Stimulated activated CD8-positive, alpha-beta memory T cell treated with anti-CD3 and anti-CD28 coated beads, Interleukin-15, amount 100 ng/mL, for 24 hours (primary cell): ENCODE results near the gene BDKRB1.
"Not testable (repeated sequence)": the region's sequence is repeated elsewhere in the genome, so short reads cannot be mapped to it uniquely, and the experiment has no call there.

Source experiments
- DNase-seq: peaks from one replicate; pipeline ENCODE4 v3.0.0-alpha.2; 2020; ENCODE audit warnings: low read depth

Gene BDKRB1

DNA sequence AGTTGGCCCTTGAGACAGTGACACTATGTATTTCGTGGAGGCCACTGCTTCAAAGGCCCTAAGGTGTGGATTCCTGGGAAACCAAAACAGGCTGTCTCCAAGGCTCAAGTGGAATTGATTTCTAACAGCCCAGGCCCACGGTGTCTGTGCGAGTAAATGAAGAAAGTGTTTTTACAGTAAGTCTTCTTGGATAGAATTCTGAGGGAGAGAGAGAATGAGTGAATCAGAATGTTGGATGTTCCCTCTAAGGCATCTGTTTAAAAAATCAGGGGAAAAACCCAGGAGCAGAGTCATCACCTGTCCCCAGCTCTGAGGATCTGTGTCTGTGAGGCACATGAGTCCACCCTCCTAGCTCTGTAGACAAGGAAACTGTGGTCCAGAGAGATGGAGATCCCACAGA, 22.3 kb upstream of the BDKRB1 start:
- DNase-seq = no peak

DNA sequence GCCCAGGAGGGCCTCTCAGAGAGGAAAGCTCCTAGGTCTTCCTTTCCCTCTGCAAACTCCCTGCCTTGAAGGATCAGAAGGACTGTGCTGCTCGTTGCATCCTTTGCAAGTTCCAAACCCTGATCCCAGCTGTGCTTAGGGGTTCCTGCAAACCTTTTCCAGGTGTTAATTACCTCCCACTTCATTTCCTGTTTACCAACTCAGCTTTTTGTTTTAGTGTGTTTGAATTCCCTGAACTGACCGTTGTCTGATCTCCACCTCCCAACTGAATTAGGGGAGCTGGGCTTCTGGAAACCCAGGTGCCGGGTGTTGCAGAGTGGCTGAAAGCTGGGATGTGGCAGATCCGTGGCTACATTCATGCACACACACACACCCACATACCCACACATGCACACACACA, 20.6 kb upstream of the BDKRB1 start:
- no peak for DNase-seq

DNA sequence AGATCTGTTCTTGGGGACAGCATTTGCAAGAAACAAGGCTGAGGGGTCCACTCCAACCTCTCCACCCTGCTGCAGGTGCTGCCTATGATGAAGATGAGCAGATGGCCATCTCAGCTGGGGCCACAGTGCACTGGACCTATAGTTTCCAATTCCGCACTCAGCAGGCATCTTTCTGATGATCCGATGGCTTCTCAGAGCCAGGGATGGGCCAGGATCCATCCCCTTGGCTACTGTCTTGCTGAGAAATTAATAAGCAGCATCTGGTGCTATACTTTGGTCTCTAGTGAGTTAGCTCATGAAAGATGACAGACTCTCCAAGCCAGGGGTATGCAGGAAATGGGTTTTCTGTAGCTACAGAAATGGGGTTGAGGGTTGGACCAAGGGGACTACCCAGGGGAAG, 18.4 kb upstream of the BDKRB1 start:
- no peak for DNase-seq

DNA sequence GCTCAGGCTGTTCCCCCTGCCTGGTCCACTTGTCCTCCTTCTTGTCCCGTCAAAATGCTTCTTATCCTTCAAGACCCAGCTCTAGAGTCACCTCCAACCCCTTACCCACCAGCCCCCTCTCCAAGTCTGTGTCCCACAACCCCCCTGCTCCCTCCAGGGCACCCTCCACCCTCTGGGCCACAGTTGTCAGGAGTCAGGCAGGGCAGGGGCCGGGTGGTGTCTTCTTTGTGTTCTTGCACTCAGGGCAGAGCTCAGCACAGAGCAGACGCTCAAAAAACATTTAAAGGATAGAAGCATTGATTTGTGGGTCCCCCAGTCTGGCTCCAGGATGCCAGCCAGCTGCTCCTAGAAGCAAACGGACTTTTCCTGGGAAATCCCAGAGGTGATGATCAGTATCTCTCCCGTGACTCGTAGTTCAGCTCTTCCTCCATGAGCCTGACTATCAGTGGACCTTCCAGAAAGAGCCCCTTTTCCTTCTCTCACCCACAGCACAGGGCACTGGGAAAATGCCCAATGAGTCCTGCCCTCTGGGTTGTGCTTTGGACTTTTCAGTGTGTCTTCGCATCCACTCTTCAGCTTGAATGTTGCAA, 17.2 kb upstream of the BDKRB1 start:
- DNase-seq = no peak

DNA sequence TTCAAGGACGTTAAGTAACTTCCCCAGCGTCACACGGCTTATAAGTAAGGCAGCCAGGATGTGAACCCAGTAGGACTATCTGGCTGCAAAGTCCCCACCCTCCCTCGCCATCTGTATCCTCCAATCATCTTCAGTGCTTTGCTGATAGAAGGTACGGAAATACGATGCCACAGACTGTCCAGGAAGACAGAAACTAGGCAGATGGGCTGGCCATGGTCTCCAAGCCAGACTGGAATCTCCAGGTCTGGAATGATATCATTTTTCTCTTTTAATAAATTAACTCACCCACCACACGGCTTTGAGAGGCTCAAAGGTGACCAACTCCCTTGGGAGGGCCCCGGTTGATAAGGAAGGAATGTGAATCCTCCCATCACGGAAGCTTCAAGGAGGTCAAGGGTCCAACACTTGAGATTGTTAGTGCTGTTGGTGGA, 16.3 kb upstream of the BDKRB1 start:
- DNase-seq = no peak

DNA sequence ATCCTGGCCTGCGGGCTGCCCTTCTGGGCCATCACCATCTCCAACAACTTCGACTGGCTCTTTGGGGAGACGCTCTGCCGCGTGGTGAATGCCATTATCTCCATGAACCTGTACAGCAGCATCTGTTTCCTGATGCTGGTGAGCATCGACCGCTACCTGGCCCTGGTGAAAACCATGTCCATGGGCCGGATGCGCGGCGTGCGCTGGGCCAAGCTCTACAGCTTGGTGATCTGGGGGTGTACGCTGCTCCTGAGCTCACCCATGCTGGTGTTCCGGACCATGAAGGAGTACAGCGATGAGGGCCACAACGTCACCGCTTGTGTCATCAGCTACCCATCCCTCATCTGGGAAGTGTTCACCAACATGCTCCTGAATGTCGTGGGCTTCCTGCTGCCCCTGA, 15.4 kb upstream of the BDKRB1 start:
- DNase-seq = no peak

DNA sequence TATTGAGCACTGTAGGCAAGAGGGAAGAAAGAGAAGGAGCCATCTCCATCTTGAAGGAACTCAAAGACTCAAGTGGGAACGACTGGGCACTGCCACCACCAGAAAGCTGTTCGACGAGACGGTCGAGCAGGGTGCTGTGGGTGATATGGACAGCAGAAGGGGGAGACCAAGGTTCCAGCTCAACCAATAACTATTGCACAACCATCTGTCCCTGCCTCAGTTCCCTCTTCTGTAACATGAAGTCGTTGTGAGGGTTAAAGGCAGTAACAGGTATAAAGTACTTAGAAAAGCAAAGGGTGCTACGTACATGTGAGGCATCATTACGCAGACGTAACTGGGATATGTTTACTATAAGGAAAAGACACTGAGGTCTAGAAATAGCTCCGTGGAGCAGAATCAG, 13.9 kb upstream of the BDKRB1 start:
- no peak for DNase-seq

DNA sequence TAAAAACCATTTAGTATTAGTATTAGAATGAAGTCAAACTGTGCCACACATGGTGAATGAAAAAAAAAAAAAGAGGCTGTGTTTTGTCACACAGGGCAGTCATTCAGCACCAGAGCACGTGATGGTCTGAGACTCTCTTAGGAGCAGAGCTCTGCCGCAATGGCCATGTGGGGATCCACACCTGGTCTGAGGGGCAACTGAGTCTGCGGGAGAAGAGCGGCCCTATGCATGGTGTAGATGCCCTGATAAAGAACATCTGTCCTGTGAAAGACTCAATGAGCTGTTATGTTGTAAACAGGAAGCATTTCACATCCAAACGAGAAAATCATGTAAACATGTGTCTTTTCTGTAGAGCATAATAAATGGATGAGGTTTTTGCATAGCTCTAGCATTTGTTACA, 12.2 kb upstream of the BDKRB1 start:
- DNase-seq = no peak

DNA sequence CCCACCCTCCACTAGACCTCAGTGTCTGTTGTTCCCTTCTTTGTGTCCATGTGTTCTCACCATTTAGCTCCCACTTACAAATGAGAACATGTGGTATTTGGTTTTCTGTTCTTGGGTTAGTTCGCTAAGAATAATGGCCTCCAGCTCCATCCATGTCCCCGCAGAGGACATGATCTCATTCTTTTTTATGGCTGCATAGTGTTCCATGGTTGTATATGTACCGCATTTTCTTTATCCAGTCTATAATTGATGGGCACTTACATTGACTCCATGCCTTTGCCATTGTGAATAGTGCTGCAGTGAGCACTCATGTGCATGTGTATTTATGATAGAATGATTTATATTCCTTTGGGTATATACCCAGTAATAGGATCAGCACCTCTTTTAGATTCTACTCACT, 10.9 kb upstream of the BDKRB1 start:
- DNase-seq = not testable (repeated sequence)

DNA sequence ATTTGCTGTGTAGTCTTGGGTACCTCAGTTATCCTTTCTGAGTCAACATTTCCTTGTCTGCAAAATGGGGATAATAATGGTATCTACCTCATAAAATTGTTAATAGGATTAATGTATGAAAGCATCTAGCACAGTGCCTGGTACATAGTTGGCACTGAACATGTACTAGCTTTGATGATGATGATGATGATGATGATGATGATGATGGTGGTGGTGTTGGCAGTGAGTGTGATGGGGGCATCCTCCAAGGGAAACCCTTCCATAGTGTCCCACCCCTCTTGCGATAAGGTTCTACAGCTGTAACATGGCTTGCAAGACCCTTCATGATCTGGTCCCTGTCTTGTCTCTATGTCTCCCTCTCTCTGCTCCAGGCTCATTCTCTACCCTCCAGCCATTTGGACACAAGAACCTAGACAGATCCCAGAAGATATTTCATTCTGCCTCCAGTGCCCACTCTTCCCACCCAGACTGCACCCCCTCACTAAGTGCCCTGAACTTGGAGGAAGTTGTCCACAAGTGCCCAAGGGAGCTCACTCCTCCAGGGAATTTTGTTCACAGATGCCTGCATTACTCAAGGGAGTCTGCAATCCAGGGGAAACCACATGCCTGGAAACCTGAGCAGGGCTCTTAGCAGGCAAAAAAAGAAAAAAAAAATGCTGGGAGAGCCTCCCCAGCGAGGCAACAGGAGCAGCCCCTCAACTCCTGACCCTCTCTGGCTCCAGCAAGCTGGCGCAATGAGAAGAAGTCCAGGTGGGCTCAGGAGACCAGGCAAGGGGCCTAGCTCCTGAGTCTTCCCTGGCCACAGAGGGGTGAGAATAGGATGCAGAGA, 10.1 kb upstream of the BDKRB1 start:
- DNase-seq = no peak

DNA sequence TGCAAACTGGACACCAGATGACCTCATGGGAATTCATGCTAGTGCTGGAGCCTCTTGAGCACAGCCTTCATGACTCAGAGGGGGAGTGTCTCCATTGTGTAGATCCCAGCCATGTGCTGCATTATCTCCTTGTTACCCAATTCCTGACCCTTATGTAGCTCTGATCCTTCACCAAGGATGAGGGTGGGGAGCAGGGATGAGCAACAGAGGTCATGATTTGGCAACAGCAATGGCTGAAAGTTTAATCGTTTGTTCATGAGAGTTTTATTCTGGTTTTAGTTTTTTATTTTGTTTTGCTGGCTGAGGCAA, 9.5 kb upstream of the BDKRB1 start:
- no peak for DNase-seq

DNA sequence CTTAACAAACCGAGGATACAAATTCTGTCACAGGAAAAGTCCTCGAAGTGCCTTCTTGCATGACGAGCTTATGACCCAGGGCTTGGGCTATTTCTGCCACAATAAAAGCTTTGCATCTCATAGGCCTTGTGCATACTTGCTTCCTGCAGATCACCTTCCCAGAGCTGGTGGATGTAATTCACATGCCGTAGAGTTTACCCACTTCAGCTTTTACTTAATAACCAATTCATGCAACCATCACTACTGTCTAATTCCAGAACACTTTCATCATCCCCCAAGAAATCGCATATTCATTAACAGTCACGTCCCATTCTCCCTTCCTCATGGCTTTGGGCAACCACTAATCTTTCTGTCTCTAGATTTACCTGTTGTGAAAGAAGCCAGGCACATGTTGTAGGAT, 9.0 kb upstream of the BDKRB1 start:
- no peak for DNase-seq

DNA sequence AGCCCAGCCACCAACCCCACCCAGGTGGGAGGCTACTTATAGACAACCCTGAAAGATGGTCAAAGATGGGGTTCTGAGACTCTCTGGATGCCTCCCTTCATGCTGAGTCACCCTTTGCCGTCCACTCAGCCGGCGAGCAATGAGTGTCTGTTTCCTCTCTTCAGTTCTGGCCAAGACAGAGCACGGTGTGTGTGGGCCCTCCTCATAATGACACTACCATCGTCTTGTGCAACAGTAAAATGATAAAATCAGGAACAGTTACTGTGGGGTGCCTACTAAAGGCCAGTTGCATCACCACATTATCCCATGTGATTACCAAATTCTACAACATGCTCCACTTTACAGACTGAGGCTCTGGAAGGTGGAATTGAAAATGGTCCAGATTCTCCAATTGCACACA, 7.0 kb upstream of the BDKRB1 start:
- no peak for DNase-seq

DNA sequence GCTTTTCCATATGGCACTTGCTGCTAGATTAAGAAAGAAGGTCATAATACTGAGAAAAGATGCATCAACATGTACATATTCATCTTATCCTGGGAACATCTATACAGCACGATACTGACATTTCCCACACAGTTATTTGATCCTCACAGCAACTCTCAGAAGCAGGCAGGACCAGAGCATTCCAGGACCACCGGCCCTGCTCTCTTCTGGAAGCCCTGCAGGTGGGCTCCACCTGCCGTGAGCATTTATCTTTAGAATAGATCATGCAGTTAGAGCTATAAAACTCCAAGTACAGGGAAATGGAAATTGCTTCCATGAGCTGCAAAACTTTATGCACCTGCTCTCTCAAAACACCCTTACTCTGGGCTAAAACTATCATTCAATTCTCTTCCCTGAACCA, 5.5 kb upstream of the BDKRB1 start:
- DNase-seq = no peak

DNA sequence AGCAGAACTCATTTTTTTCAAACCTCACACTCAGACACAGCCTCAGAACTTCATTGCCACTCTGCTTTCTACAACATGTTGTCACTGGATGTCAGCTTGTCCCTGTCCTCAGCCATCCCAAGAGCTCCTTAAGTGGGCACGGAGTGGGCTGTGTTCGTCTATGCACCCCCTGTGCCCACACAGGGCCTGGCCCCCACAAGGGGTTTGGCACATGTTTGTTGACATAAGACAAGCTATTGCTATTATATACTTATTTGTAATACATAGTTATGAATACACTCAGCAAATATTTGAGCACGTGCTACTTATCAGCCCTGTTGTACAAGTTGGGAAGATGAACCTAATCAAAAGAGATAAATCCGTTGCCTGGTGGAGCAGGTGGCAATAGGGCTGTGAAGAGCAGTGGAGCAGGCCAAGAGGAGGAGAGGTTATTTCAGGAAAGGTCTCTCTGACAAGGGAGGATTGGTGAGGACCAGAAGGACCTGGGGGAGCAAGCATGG, 4.3 kb upstream of the BDKRB1 start:
- no peak for DNase-seq

DNA sequence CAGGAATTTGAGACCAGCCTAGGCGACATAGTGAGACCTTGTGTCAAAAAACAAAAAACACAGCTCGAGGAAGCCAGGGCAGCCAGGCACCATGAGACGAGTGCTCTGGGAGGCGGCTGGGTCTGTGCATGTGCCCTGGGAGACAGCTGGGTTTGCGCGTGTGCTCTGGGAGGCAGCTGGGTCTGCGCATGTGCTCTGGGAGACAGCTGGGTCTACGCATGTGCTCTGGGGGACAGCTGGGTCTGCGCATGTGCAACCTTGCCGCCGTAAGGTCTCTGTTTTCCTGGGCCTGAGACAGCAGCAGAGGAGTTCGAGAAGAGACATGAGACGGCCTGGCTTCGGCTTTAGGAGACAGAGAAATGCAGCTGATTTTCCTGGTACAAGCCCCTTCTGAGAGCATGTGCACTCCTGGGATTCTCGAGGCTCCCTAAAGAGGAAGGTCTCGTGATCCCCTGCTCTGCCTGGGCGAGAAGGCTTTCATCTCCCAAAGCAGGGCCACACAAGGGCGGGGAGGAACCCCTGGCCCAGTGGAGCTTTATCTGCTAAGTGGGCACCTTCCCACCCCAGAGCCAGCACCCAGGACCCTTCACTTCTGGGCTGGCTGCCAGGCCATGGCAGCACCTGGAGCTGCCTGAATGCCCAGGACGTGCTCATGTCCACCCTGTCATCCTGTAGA, 3.5 kb upstream of the BDKRB1 start:
- DNase-seq = no peak

DNA sequence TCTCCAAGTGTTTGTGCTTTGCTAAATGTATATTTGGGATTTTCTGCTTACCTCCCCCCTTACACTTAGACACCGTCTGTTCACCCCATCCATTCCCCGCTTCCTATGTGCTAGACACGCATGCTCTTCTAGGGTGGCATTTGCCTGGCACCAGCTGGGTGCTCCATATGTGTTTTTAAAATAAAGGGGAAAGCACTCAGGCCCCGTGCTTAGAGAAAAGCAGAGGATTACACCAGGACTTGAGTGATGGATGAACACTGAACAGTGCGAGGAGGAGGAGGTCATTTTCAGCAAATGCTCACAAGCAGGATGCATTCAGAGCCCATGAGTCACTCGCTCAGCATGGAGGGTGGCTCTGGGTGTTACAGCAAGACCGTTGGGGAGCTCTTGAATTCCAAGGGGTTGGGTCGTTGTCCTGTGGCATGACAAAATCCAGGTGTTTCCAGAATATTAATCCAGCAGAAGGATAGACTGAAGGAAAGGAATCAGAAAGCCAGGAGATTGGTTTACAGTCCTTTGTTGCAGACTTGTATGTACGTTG, 2.9 kb upstream of the BDKRB1 start:
- no peak for DNase-seq

DNA sequence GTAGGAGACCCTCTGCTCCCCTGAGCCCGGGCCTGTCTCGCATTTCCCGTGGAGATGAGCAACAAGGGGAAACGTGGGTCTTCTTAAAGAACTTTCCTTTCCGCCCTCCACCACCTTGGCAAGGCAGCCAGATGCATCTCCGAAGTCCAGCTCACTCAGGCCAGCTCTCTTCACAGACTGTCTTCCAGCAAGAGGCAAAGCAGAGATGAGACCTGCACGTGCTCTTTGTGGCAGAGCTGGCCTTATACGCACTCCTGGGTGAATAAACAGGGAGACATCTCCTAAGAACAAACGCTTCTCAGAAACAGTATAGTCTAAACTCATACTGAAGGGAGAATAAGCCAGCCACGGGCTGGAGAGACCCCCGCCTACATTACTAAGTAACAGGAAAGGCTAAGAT, 1.3 kb upstream of the BDKRB1 start:
- DNase-seq = no peak

DNA sequence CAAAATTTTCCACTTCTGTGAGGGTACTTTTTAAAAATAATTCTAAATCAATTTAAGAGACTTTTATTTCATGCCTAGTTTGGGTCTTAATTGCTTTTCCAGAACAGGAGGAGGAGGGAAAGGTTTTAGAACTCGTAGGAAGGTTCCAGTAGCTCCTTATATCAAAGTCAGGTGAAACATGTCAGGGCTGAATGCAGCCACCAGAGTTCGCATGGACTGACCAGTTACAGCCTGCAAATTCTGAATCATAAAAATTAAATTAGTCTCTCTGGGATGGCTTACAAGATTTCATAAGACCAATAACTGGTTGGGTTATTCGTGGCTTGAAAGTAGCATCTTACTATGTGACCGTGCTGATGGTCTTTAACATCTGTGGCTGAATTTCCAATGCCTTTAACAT, 397 bp downstream of the BDKRB1 start:
- DNase-seq = no peak

DNA sequence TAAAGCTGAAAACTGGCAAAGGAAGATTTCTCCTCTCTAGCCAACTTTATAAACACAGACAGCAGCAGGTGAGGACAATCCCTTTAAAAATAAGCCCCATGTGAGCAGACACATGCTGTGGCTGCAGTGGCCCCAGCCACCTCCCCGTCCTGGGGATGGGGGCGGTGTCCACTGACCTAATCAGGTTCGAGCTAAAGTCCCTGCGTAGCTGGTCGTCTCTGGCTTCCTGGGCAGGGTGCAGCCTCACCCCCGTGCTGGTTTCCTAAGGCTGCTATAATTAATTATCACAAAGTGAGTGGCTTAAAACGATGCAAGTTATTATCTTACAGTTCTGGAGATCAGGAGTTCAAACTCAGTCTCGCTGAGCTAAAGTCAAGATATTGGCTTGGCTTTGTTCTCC, 1.0 kb downstream of the BDKRB1 start:
- no peak for DNase-seq

DNA sequence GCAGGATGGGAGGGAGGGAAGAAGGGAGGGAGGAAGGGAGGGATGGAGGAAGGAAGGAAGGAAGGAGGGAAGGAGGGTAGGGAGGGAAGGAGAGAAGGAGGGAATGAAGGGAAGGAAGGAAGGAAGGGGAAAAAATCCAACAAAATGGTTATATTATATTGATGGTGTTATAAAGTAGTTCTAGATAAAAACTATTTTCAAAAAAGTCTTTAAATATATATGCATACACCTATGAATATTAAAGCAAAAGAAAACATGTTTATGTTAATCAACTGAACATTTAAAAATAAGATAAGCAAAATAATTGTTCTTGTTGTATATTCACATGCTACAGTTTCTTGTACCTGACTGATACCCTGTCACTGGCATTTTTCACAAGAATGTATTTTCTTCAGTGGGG, 1.9 kb downstream of the BDKRB1 start:
- DNase-seq = no peak

DNA sequence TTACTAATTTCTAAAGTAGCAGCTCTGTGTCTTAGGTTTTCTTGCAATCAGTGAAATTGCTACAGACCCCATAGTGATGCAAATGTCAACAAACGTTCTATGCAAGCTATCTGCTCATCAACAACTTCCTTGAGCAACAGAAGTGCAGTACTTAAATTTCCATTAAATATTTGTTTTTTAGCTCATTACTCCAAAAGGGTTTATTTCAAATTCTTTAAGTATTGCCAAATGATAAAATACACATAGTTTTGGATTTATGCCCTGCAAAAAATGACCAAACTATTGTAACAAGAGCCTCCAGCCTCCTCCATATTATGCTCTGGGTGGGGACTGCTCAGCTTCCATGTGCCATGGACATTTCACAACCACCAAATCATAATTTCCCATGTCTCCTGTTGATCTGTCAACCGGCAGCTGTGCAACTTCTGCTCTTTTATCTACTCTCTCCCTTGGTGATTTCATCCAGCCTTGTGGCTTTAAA, 4.4 kb downstream of the BDKRB1 start:
- DNase-seq = no peak

DNA sequence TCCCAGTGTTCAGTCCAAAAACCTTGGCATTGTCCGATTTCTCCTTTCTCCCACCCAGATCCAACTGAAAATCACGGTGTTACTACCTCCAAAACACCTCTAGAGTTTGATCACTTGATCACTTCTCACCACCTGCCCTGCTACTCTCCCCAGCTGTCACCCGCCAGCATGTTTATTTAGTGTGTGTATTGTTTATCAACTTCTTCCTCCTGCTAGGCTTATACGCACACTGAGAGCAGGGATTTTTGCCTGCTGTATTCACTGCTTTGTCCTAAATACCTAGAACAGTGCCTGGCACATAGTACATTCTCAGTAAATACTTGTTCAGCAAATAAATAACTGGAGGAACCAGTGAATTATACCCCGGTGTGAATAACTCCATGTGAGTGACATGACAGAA, 5.0 kb downstream of the BDKRB1 start:
- DNase-seq = no peak
